Endodermal cell (in vitro differentiated cells): ENCODE data around the gene DLG1. TPM values are rescaled to one million over a fixed set of nuclear protein-coding genes. Genes with fewer than 3 reads are reported as not detected.

Experiments used
- DNase-seq: peaks from one replicate; pipeline ENCODE4 v3.0.0-alpha.2; 2017
- H3K27ac ChIP-seq: 2 replicates; pipeline ENCODE4 v1.5.1; 2013; ENCODE audit warnings: mild to moderate bottlenecking, low read depth, low read length, moderate library complexity
- H3K27me3 ChIP-seq: 2 replicates; pipeline ENCODE4 v1.6.1; 2013; ENCODE audit warnings: mild to moderate bottlenecking, low read length, moderate library complexity; ENCODE audit not compliant: insufficient read depth, control insufficient read depth, poor library complexity, severe bottlenecking
- H3K36me3 ChIP-seq: 2 replicates; pipeline ENCODE4 v1.7.0; 2013; ENCODE audit warnings: mild to moderate bottlenecking, low read length, moderate library complexity; ENCODE audit not compliant: control insufficient read depth, insufficient read depth
- H3K4me1 ChIP-seq: one replicate; pipeline ENCODE4 v1.7.0; 2013; ENCODE audit warnings: low read length; ENCODE audit not compliant: control insufficient read depth, insufficient read depth
- H3K4me3 ChIP-seq: 2 replicates; pipeline ENCODE4 v1.5.1; 2013; ENCODE audit warnings: mild to moderate bottlenecking, low read length, moderate library complexity
- H3K9ac ChIP-seq: 2 replicates; pipeline ENCODE4 v1.6.1; 2013; ENCODE audit warnings: mild to moderate bottlenecking, low read length, moderate library complexity; ENCODE audit not compliant: poor library complexity, severe bottlenecking; ENCODE audit errors: extremely low read depth
- H3K9me3 ChIP-seq: 2 replicates; pipeline ENCODE4 v1.6.1; 2013; ENCODE audit warnings: mild to moderate bottlenecking, low read length, moderate library complexity; ENCODE audit not compliant: control insufficient read depth
- H3K27ac Mint-ChIP-seq: 2 replicates; pipeline ENCODE4 v1.8.0; 2020; ENCODE audit warnings: mixed read lengths
- H3K27me3 Mint-ChIP-seq: 2 replicates; pipeline ENCODE4 v1.8.0; 2021; ENCODE audit warnings: mild to moderate bottlenecking, mixed read lengths; ENCODE audit not compliant: insufficient read depth
- H3K36me3 Mint-ChIP-seq: 2 replicates; pipeline ENCODE4 v1.8.0; 2020; ENCODE audit warnings: low read depth, mixed read lengths
- H3K4me1 Mint-ChIP-seq: 2 replicates; pipeline ENCODE4 v1.8.0; 2020; ENCODE audit warnings: mixed read lengths
- H3K4me3 Mint-ChIP-seq: 2 replicates; pipeline ENCODE4 v1.8.0; 2020; ENCODE audit warnings: mild to moderate bottlenecking, moderate library complexity, mixed read lengths
- H3K9me3 Mint-ChIP-seq: 2 replicates; pipeline ENCODE4 v1.8.0; 2020; ENCODE audit warnings: mild to moderate bottlenecking, mixed read lengths
- CTCF ChIP-seq: fragments of 200-600 bp; sonication (generic); conservative IDR thresholded peaks from 2 replicates; pipeline ENCODE4 v1.5.0; 2021; ENCODE audit warnings: antibody characterized with exemption, mild to moderate bottlenecking
- WGBS, 2 experiments: methylation state at CpG; one replicate each; pipeline versions ENCODE4 v1.1.5 to v1.1.7; 2013; ENCODE audit warnings: missing lambda C conversion rate in 2 of 2, mixed read lengths in 1 of 2; ENCODE audit not compliant: insufficient coverage in 1 of 2, insufficient read length in 1 of 2; 5-methylcytosine and 5-hydroxymethylcytosine counted together
- microRNA-seq: library from miRNA; unstranded; fragments of <30 nt; microRNA quantifications from one replicate; pipeline ENCODE4 v1.2.0, GENCODE V29; 2020; ENCODE audit warnings: borderline microRNAs expressed
- total RNA-seq, 2 donors: library from RNA; stranded (reverse); fragmentation: NEBNext Ultra II Directional in 1 of 2; extraction: Animal tissue kit (Norgen Biotek cat#: 25700) in 1 of 2; gene quantifications; 2 replicates in 1 of 2; 3 replicates in 1 of 2; pipeline ENCODE4 v1.2.1, GENCODE V29; 2021

DLG1 gene
- total RNA-seq, 2 donors from 2014 or later, result 78.7 to 96.9 TPM

DNA sequence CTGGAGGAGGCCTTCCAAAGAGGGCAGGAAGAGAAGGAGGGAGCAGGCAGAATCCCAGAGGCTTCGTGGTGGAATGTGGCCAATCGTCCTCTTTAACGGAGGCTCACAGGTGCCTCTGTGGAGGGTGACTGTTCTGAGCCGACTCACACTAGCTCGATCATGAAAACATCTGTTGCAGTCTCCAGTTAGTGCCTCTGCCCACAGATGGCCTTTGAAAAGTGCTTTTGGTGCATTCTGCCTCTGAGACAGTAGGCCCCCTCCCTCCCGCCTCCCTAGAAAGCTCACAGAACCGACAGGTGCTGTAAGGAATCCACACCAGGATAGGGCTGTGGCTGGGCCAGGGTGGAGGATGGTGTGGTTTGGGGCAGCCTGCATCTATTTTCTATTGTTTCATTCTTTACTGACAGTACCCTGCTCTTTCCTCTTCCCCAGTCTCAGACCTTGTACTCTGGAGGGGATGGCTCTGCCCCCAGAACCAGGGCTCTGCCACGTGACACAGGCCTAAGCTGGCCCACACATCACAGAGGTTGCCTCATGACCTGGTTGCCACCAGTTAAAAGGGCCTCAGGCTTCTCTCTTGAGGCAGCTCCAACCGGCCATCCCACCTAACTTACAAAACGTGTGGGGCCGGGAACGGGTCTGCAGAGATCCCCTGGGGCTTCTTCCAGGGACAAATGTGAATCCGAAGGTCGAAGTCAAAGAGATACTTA is 302.6 kb downstream of the DLG1 start:
- peaks cover under 1% of the 10 kb centered on the region for H3K27me3 Mint-ChIP-seq
- no peak overlapping the region for H3K27ac ChIP-seq
- WGBS, 2 experiments, result 89 to 96% methylated on average over 10 to 14 of the region's 14 CpGs
- no peak overlapping the region for H3K27ac Mint-ChIP-seq
- no peak overlapping the region for H3K4me3 Mint-ChIP-seq
- H3K9me3 ChIP-seq, result no peaks in the 10 kb centered on the region
- H3K4me1 Mint-ChIP-seq, result peaks cover 7% of the 10 kb centered on the region
- no peak overlapping the region for H3K4me3 ChIP-seq
- no peak for TF ChIP-seq CTCF
- H3K27me3 ChIP-seq, result no peaks in the 10 kb centered on the region
- no peaks in the 10 kb centered on the region for H3K36me3 ChIP-seq
- no peaks in the 10 kb centered on the region for H3K4me1 ChIP-seq
- no peaks in the 10 kb centered on the region for H3K36me3 Mint-ChIP-seq
- peak; percentile 49 for DNase-seq
- no peaks in the 10 kb centered on the region for H3K9me3 Mint-ChIP-seq
- no peak overlapping the region for H3K9ac ChIP-seq

DNA sequence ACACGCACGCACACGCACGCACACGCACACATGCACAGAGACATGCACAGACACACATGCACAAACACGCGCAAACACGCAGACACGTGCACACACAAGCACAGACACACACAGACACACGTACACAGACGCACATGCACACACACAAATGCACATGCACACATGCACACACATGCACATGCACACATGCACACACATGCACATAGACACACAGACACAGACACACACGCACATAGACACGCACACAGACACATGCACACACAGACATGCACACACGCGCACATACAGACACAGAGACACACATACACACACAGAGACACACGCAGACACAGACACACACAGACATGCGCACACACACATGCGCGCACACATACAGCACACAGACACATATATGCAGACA is 303.4 kb downstream of the DLG1 start:
- H3K27me3 ChIP-seq, result no peaks in the 10 kb centered on the region
- no peak overlapping the region for H3K4me3 ChIP-seq
- H3K27ac ChIP-seq, result no peak overlapping the region
- Mint-ChIP-seq H3K4me1 (peaks cover 7% of the 10 kb centered on the region), H3K27ac (no peak overlapping the region), H3K27me3 (no peaks in the 10 kb centered on the region), H3K9me3 (no peaks in the 10 kb centered on the region), H3K4me3 (no peak overlapping the region), H3K36me3 (no peaks in the 10 kb centered on the region)
- no peaks in the 10 kb centered on the region for H3K9me3 ChIP-seq
- no peaks in the 10 kb centered on the region for H3K4me1 ChIP-seq
- no peak for TF ChIP-seq CTCF
- H3K9ac ChIP-seq, result no peak overlapping the region
- no peak for DNase-seq
- 90 to 96% methylated on average over 10 to 19 of the region's 19 CpGs for WGBS, 2 experiments
- H3K36me3 ChIP-seq, result no peaks in the 10 kb centered on the region

GRCh38 chr3:196994056-196994455 is 304.4 kb downstream of the DLG1 start:
- Histone ChIP-seq H3K4me3 (no peak overlapping the region), H3K36me3 (no peaks in the 10 kb centered on the region), H3K27me3 (no peaks in the 10 kb centered on the region), H3K27ac (peak overlapping the region; percentile 16), H3K9me3 (no peaks in the 10 kb centered on the region), H3K9ac (no peak overlapping the region), H3K4me1 (no peaks in the 10 kb centered on the region)
- H3K4me3 Mint-ChIP-seq, result no peak overlapping the region
- DNase-seq, result peak; percentile 49
- no peak for TF ChIP-seq CTCF
- no peaks in the 10 kb centered on the region for H3K27me3 Mint-ChIP-seq
- peak overlapping the region; percentile 48 for H3K27ac Mint-ChIP-seq
- no peaks in the 10 kb centered on the region for H3K9me3 Mint-ChIP-seq
- 63 to 74% methylated on average over 14 to 16 of the region's 16 CpGs for WGBS, 2 experiments
- H3K4me1 Mint-ChIP-seq, result peaks cover 7% of the 10 kb centered on the region
- no peaks in the 10 kb centered on the region for H3K36me3 Mint-ChIP-seq

Small RNA genes lying within 50 kb of the gene (microRNA-seq; reads per million reads assigned to microRNA genes)
- gene MIR4797, result not detected
